Neural progenitor cell (in vitro differentiated cells): ENCODE data around the gene ZNF253. TPM values are rescaled to one million over a fixed set of nuclear protein-coding genes. Genes with fewer than 3 reads are reported as not detected.
"Not testable (repeated sequence)": the region's sequence is repeated elsewhere in the genome, so short reads cannot be mapped to it uniquely, and the experiment has no call there.

Source experiments
- DNase-seq: peaks from one replicate; pipeline ENCODE4 v3.0.0-alpha.2; 2016; ENCODE audit warnings: low spot score
- H2AFZ ChIP-seq: fragments of 200-600 bp; sonication (generic); replicated peaks from 2 replicates; pipeline ENCODE4 v1.6.1; 2016; ENCODE audit warnings: antibody characterized with exemption
- H3F3A ChIP-seq: fragments of 200-600 bp; sonication (generic); 2 replicates; pipeline ENCODE4 v1.6.1; 2016; ENCODE audit warnings: antibody characterized with exemption, low read depth
- H3K27ac ChIP-seq: fragments of 200-600 bp; sonication (generic); 2 replicates; pipeline ENCODE4 v1.5.1; 2016; ENCODE audit warnings: mild to moderate bottlenecking
- H3K27me3 ChIP-seq: fragments of 200-600 bp; sonication (generic); 2 replicates; pipeline ENCODE4 v1.6.1; 2016; ENCODE audit warnings: mild to moderate bottlenecking, moderate library complexity
- H3K36me3 ChIP-seq: fragments of 200-600 bp; sonication (generic); 2 replicates; pipeline ENCODE4 v1.5.1; 2016
- H3K4me1 ChIP-seq: fragments of 200-600 bp; sonication (generic); 2 replicates; pipeline ENCODE4 v1.6.1; 2016; ENCODE audit warnings: mixed run types
- H3K4me2 ChIP-seq: fragments of 200-600 bp; sonication (generic); 2 replicates; pipeline ENCODE4 v1.6.1; 2016
- H3K4me3 ChIP-seq: fragments of 200-600 bp; sonication (generic); 2 replicates; pipeline ENCODE4 v1.5.1; 2016
- H3K79me2 ChIP-seq: fragments of 200-600 bp; sonication (generic); 2 replicates; pipeline ENCODE4 v1.6.1; 2016; ENCODE audit warnings: low read depth
- H3K9ac ChIP-seq: fragments of 200-600 bp; sonication (generic); 2 replicates; pipeline ENCODE4 v1.6.1; 2016
- H3K9me3 ChIP-seq: fragments of 200-600 bp; sonication (generic); 2 replicates; pipeline ENCODE4 v1.5.1; 2016; ENCODE audit warnings: low read depth
- H4K20me1 ChIP-seq: fragments of 200-600 bp; sonication (generic); 2 replicates; pipeline ENCODE4 v1.6.1; 2016; ENCODE audit warnings: low read depth
- H3K27ac Mint-ChIP-seq: 3 replicates; pipeline ENCODE4 v1.8.0; 2021; ENCODE audit warnings: mixed read lengths
- H3K27me3 Mint-ChIP-seq: 2 replicates; pipeline ENCODE4 v1.8.0; 2022; ENCODE audit warnings: low read depth, mild to moderate bottlenecking, inconsistent platforms, moderate library complexity, mixed read lengths; ENCODE audit not compliant: insufficient read depth
- H3K36me3 Mint-ChIP-seq: 3 replicates; pipeline ENCODE4 v1.8.0; 2021; ENCODE audit warnings: mixed read lengths
- H3K4me1 Mint-ChIP-seq: 3 replicates; pipeline ENCODE4 v1.8.0; 2021; ENCODE audit warnings: mixed read lengths
- H3K4me3 Mint-ChIP-seq: 3 replicates; pipeline ENCODE4 v1.8.0; 2021; ENCODE audit warnings: mild to moderate bottlenecking, moderate library complexity, mixed read lengths
- H3K9me3 Mint-ChIP-seq: 3 replicates; pipeline ENCODE4 v1.8.0; 2020; ENCODE audit warnings: mixed read lengths
- EZH2 ChIP-seq: fragments of 200-600 bp; sonication (generic); IDR thresholded peaks from 2 replicates; pipeline ENCODE4 v1.6.1; 2017; ENCODE audit warnings: antibody characterized with exemption, mild to moderate bottlenecking, moderate library complexity
- EZH2phosphoT487 ChIP-seq: fragments of 200-600 bp; sonication (generic); IDR thresholded peaks from 2 replicates; pipeline ENCODE4 v1.6.1; 2017; ENCODE audit warnings: antibody characterized with exemption
- total RNA-seq: library from RNA; depleted of rRNA; stranded (reverse); fragments of >200 nt; gene quantifications from 2 replicates; pipeline ENCODE4 v1.2.3, GENCODE V29; 2015; ENCODE audit warnings: low replicate concordance
- TF ChIP-seq, protein P1 (sequence below): fragments of 200-600 bp; sonication (generic); IDR thresholded peaks from 2 replicates; pipeline ENCODE4 v1.5.1; 2017; ENCODE audit warnings: antibody characterized with exemption, mild to moderate bottlenecking

The ZNF253 gene
- total RNA-seq, 1 donor from 2014 or later: 79.2 TPM

DNA sequence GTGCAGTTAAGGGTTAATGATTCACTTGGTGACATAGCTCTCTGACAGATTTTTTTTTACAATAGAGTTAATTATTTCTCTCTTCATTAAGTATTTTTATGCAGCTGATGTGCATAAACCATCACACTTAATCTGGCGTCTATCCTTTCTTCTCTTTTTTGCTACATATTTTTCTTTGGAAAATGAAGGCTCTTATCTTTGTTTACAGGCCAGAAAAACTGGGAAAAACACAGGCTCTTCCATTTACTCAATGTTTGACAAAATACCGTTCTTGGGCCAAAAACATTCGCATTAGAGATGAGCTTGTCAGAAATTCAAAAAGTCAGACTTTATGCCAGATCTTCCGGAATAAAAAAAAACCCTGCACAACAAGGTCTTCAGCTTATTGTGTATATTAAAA lies 12.0 kb downstream of the ZNF253 start:
- Mint-ChIP-seq H3K4me1 (no peaks in the 10 kb centered on the region), H3K36me3 (peaks cover 65% of the 10 kb centered on the region), H3K4me3 (no peak overlapping the region), H3K27ac (no peak overlapping the region), H3K27me3 (peaks cover 5% of the 10 kb centered on the region), H3K9me3 (peaks cover 75% of the 10 kb centered on the region)
- Histone ChIP-seq H3K27ac (no peak overlapping the region), H3K4me2 (no peak overlapping the region), H3K79me2 (peaks cover 100% of the 10 kb centered on the region), H3K27me3 (no peaks in the 10 kb centered on the region), H3K36me3 (peaks cover 87% of the 10 kb centered on the region), H3K9ac (no peak overlapping the region), H2AFZ (no peak overlapping the region), H3K4me3 (no peak overlapping the region), H3K4me1 (no peaks in the 10 kb centered on the region), H3K9me3 (peaks cover 34% of the 10 kb centered on the region), H4K20me1 (peaks cover 6% of the 10 kb centered on the region), H3F3A (peaks cover 11% of the 10 kb centered on the region)
- no peak for DNase-seq
- TF ChIP-seq EZH2phosphoT487: no peak
- no peak for TF ChIP-seq EZH2
- TF ChIP-seq, protein P1, sequence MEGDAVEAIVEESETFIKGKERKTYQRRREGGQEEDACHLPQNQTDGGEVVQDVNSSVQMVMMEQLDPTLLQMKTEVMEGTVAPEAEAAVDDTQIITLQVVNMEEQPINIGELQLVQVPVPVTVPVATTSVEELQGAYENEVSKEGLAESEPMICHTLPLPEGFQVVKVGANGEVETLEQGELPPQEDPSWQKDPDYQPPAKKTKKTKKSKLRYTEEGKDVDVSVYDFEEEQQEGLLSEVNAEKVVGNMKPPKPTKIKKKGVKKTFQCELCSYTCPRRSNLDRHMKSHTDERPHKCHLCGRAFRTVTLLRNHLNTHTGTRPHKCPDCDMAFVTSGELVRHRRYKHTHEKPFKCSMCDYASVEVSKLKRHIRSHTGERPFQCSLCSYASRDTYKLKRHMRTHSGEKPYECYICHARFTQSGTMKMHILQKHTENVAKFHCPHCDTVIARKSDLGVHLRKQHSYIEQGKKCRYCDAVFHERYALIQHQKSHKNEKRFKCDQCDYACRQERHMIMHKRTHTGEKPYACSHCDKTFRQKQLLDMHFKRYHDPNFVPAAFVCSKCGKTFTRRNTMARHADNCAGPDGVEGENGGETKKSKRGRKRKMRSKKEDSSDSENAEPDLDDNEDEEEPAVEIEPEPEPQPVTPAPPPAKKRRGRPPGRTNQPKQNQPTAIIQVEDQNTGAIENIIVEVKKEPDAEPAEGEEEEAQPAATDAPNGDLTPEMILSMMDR: no peak

DNA sequence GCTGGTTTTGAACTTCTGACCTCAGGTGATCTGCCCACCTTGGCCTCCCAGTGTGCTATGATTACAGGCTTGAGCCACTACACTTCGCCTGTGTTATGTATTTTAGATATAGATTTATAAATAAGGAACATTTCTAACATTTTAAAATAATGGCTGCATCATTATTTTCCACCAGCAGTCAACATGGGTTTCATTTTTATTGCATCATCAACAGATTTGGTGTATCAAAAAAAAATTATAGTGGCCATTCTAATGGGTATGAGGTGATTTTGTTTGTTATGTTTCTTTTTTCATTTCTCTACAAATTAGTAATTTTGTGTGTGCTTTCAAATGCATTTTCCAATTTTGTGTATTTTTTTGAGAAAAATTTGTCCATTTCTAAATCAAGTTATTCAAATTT lies 18.9 kb downstream of the ZNF253 start:
- peaks cover 59% of the 10 kb centered on the region for H3K36me3 Mint-ChIP-seq
- peaks cover 66% of the 10 kb centered on the region for H3K9me3 Mint-ChIP-seq
- H3K4me2 ChIP-seq: no peak overlapping the region

DNA sequence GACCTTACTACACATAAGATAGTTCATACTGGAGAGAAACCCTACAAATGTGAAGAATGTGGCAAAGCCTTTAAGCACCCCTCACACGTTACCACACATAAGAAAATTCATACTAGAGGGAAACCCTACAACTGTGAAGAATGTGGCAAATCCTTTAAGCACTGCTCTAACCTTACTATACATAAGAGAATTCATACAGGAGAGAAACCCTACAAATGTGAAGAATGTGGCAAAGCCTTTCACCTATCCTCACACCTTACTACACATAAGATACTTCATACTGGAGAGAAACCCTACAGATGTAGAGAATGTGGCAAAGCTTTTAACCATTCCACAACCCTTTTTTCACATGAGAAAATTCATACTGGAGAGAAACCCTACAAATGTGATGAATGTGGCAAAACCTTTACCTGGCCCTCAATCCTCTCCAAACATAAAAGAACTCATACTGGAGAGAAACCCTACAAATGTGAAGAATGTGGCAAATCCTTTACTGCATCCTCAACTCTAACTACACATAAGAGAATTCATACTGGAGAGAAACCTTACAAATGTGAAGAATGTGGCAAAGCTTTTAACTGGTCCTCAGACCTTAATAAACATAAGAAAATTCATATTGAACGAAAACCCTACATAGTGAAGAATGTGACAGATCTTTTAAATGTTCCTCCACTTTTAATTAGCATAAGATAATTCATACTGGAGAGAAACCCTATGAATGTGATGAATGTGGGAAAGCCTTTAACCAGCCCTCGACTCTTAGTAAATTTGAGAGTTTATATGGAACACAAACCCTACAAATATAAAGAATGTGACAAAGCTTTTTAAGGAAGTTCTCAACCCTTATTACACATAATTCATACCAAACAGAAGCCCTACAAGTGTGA lies 26.6 kb downstream of the ZNF253 start:
- not testable (repeated sequence) for H3K27ac Mint-ChIP-seq, H4K20me1 ChIP-seq, H3K4me2 ChIP-seq, H3K27ac ChIP-seq, DNase-seq, H3K4me1 Mint-ChIP-seq, H3K9ac ChIP-seq, H3K4me3 Mint-ChIP-seq, H3K27me3 Mint-ChIP-seq, H3K4me1 ChIP-seq, H2AFZ ChIP-seq, H3K27me3 ChIP-seq
- Mint-ChIP-seq H3K36me3 (peaks cover 52% of the 10 kb centered on the region), H3K9me3 (peaks cover 74% of the 10 kb centered on the region)
- peaks cover 54% of the 10 kb centered on the region for H3K79me2 ChIP-seq
- peaks cover 67% of the 10 kb centered on the region for H3K36me3 ChIP-seq
- peak overlapping the region; percentile 18 for H3K4me3 ChIP-seq
- peaks cover 73% of the 10 kb centered on the region for H3F3A ChIP-seq
- H3K9me3 ChIP-seq: peaks cover 69% of the 10 kb centered on the region

More for the DNA sequence above, 18.9 kb downstream of the ZNF253 start:
- TF ChIP-seq EZH2phosphoT487 (no peak), EZH2 (no peak)
- TF ChIP-seq, protein P1: no peak
- no peaks in the 10 kb centered on the region for H4K20me1 ChIP-seq
- H3K4me1 ChIP-seq: no peaks in the 10 kb centered on the region
- Mint-ChIP-seq H3K4me1 (no peaks in the 10 kb centered on the region), H3K4me3 (no peak overlapping the region), H3K27me3 (no peaks in the 10 kb centered on the region), H3K27ac (no peak overlapping the region)
- no peak overlapping the region for H3K27ac ChIP-seq
- H2AFZ ChIP-seq: no peak overlapping the region
- H3F3A ChIP-seq: peaks cover 11% of the 10 kb centered on the region
- H3K27me3 ChIP-seq: no peaks in the 10 kb centered on the region
- peaks cover 92% of the 10 kb centered on the region for H3K36me3 ChIP-seq
- no peak overlapping the region for H3K4me3 ChIP-seq
- peaks cover 97% of the 10 kb centered on the region for H3K79me2 ChIP-seq
- peaks cover 70% of the 10 kb centered on the region for H3K9me3 ChIP-seq
- no peak for DNase-seq
- H3K9ac ChIP-seq: no peak overlapping the region
